Amniotic stem cell (primary cell): ENCODE measurements around the gene WDR11.
A peak's percentile ranks its signal among the peaks of the same experiment; 100 is the strongest.

Experiments used
- DNase-seq: peaks from one replicate; lab custom pipeline; 2025; lab: John Stamatoyannopoulos, UW

WDR11 gene

DNA sequence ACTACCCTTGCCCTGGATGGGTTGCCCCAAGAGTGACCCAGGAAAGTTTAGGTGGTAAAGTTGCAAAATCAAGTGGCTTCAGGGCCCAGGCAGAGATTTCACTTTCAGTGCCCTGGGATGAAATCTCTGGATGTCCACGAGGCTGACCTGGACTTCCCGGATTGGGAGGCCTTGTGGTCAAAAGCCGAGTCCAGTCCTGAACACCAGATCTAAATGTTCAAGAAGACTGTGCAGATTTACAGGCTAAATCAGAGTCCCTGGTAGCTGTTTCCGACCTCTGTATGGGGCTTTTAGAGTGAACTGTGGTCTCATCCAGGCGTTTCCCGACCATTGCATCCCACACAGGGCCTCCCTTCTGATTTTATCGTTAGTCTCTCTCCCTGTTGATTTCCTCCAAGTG is 95.3 kb downstream of the WDR11 start:
- no peak for DNase-seq

- peak; percentile 64 for DNase-seq
Measured at GRCh38 chr10:120948889-120949608, 97.9 kb downstream of the WDR11 start.

DNA sequence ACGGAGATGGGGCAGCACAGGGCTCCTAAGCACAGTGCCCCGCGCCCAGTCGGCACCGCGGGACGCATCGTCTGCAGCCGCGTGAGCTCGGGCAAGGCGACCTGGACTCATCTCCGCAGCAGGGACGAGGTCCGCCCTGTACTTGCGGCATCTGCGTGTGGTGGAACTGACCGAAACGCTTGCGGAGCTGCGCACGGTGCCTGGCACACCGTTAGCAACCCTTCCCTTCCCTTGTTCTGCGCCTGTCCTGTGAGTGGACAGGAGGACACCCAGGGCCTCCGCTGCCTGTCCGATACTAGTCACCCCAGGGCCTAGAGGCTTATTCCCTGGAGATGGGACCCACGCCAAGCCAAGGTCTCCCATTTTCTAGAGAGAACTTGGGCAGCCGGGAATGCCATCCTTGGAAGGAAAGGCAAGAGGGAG is 98.5 kb downstream of the WDR11 start:
- DNase-seq, result no peak

- DNase-seq, result peak; percentile 1
Measured at GRCh38 chr10:120950051-120950561, 98.9 kb downstream of the WDR11 start.

- DNase-seq, result no peak
Measured at GRCh38 chr10:120951288-120951687, 100.1 kb downstream of the WDR11 start.

DNA sequence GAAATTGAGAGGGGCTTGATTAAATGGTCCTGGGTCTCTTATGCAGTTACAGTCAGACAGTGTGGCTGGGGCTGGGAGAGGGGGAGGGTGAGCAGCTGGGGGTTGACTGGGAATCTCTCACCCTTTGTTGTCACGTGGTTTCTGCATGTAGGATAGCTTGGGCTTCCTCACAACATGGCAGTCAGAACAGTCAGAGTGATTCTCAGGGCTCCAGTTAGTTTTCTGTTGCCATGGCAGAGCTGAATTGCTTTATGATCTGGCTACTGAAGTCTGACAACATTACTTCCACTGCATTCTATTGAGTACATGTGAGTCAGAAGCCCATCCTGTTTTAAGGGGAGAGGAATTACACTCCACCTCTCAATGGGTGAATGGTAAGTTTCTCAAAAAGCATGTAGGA is 102.7 kb downstream of the WDR11 start:
- no peak for DNase-seq
